ENCODE data around the gene PSPN.

GRCh38 chr19:6392221-6393073, 16.7 kb upstream of the PSPN start:
- TF ChIP-seq CTCF (IDR thresholded peaks at IDR 0.05) (no peak), POLR2A (IDR thresholded peaks at IDR 0.05) (no peak)

All from adrenal gland (tissue), 5 donors.